ENCODE results near the gene ANKH. TPM values are rescaled to one million over a fixed set of nuclear protein-coding genes. Genes with fewer than 3 reads are reported as not detected.

Gene ANKH
- total and polyA plus RNA-seq, 4 donors, result 9.3 to 57.1 (median 37.4) TPM

DNA sequence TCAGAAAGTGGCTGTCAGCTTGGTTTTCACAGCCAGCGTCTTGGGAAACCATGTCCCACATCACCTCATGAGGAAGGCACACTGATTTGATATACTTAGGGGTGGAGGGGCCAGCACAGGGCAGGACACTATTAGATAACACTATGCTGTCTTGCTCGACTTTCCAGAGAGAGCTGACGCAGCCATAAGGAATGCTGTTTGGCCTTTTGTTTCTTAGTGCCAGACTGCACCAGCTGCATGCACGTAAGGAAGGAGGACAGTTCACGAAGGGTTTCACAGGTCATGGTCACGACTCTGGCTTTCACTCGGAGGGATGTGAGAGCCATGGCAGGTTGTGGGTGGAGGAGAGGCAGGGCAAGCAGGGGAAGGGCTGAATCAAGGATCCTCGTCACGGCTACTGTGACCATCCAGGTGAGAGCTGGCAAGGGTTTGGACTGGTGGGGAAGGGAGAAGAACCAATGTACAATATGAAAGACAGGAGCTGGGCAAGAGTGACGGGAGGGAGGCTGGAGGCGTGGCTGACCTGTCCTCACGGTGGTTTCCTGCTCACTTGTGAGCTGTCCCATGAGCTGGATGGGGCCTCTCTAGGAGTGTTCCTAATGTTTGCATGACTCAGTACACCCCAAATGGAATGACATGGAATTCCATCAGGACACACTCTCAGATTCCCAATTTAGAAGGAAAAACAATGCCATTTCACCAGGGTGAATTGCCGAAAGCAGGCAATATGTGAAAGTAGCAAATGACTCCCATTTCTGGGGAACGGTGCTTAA, 145.3 kb downstream of the ANKH start:
- TF ChIP-seq FOXA2 (IDR thresholded peaks at IDR 0.05) (no peak), RXRA (IDR thresholded peaks at IDR 0.05) (no peak), ZBTB33 (IDR thresholded peaks at IDR 0.05) (no peak), HNF4G (IDR thresholded peaks at IDR 0.05) (no peak), JUND (IDR thresholded peaks at IDR 0.05) (no peak), SP1 (IDR thresholded peaks at IDR 0.05) (no peak), MAX (IDR thresholded peaks at IDR 0.05) (no peak), HNF4A (conservative IDR thresholded peaks at IDR 0.05) (no peak), GABPA (IDR thresholded peaks at IDR 0.05 in 1 of 2, conservative IDR thresholded peaks at IDR 0.05 in 1 of 2) (no peak), YY1 (IDR thresholded peaks at IDR 0.05) (no peak), CTCF (IDR thresholded peaks at IDR 0.05; ENCODE audit: low read depth, low read length, missing input control) (no peak), TAF1 (conservative IDR thresholded peaks at IDR 0.05) (no peak), EGR1 (IDR thresholded peaks at IDR 0.05; ENCODE audit: low read depth in 2 of 2) (no peak)
- TF ChIP-seq, protein P1, sequence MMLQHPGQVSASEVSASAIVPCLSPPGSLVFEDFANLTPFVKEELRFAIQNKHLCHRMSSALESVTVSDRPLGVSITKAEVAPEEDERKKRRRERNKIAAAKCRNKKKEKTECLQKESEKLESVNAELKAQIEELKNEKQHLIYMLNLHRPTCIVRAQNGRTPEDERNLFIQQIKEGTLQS (IDR thresholded peaks at IDR 0.05), result no peak
- H3K36me3 ChIP-seq (ENCODE audit: control insufficient read depth in 4 of 4, insufficient read depth in 3 of 4, low read depth in 1 of 4, low read length in 3 of 4), result peaks cover 0 to 7% (median 0%) of the 10 kb centered on the region in 4 donors
- H3K4me1 ChIP-seq (ENCODE audit: control insufficient read depth in 4 of 4, insufficient read depth in 4 of 4, low read length in 3 of 4), result peaks cover 8 to 34% (median 22%) of the 10 kb centered on the region in 4 donors
- H3K27me3 ChIP-seq (ENCODE audit: control insufficient read depth in 4 of 4, insufficient read depth in 4 of 4, low read length in 3 of 4), result no peaks in the 10 kb centered on the region
- no peak overlapping the region for H3K9ac ChIP-seq (ENCODE audit: low read depth in 1 of 2, low read length in 2 of 2)
- H3K9me3 ChIP-seq (ENCODE audit: control insufficient read depth in 4 of 4, low read length in 3 of 4), result no peaks in the 10 kb centered on the region
- no peak overlapping the region for H3K4me3 ChIP-seq (ENCODE audit: low read depth in 1 of 3, low read length in 3 of 3)
- no peak overlapping the region for H3K27ac ChIP-seq (ENCODE audit: low read depth in 1 of 2, low read length in 2 of 2)
- no peak for DNase-seq (ENCODE audit: low spot score)
- 87% methylated on average over 14 of the region's 14 CpGs for WGBS

GRCh38 chr5:14724633-14725032, 146.9 kb downstream of the ANKH start:
- 86% methylated on average over 10 of the region's 10 CpGs for WGBS
- no peaks in the 10 kb centered on the region for H3K9me3 ChIP-seq (ENCODE audit: control insufficient read depth in 4 of 4, low read length in 3 of 4)
- H3K27ac ChIP-seq (ENCODE audit: low read depth in 1 of 2, low read length in 2 of 2), result no peak overlapping the region
- H3K27me3 ChIP-seq (ENCODE audit: control insufficient read depth in 4 of 4, insufficient read depth in 4 of 4, low read length in 3 of 4), result no peaks in the 10 kb centered on the region
- H3K36me3 ChIP-seq (ENCODE audit: control insufficient read depth in 4 of 4, insufficient read depth in 3 of 4, low read depth in 1 of 4, low read length in 3 of 4), result peaks cover 0 to 7% (median 0%) of the 10 kb centered on the region in 4 donors
- DNase-seq (ENCODE audit: low spot score), result no peak
- no peak overlapping the region for H3K9ac ChIP-seq (ENCODE audit: low read depth in 1 of 2, low read length in 2 of 2)
- TF ChIP-seq, protein P1 (IDR thresholded peaks at IDR 0.05), result no peak
- TF ChIP-seq MAX (IDR thresholded peaks at IDR 0.05) (no peak), EGR1 (IDR thresholded peaks at IDR 0.05; ENCODE audit: low read depth in 2 of 2) (no peak), RAD21 (IDR thresholded peaks at IDR 0.05) (no peak), CTCF (IDR thresholded peaks at IDR 0.05; ENCODE audit: low read depth, low read length, missing input control) (no peak)
- H3K4me1 ChIP-seq (ENCODE audit: control insufficient read depth in 4 of 4, insufficient read depth in 4 of 4, low read length in 3 of 4), result peaks cover 8 to 34% (median 25%) of the 10 kb centered on the region in 4 donors
- no peak overlapping the region for H3K4me3 ChIP-seq (ENCODE audit: low read depth in 1 of 3, low read length in 3 of 3)
